Nephron progenitor cell (in vitro differentiated cells): Measurements from ENCODE around the gene MEN1.

ENCODE experiments used
- DNase-seq: peaks from one replicate; pipeline ENCODE4 v3.0.0; 2021
- H3K27ac Mint-ChIP-seq: 2 replicates; pipeline ENCODE4 v1.8.0; 2021; ENCODE audit warnings: mild to moderate bottlenecking, moderate library complexity, mixed read lengths
- H3K27me3 Mint-ChIP-seq: 2 replicates; pipeline ENCODE4 v1.8.0; 2021; ENCODE audit warnings: mild to moderate bottlenecking, low read depth, mixed read lengths; ENCODE audit not compliant: poor library complexity
- H3K36me3 Mint-ChIP-seq: 2 replicates; pipeline ENCODE4 v1.8.0; 2021; ENCODE audit warnings: low read depth, mixed read lengths
- H3K4me1 Mint-ChIP-seq: 2 replicates; pipeline ENCODE4 v1.8.0; 2021; ENCODE audit warnings: mixed read lengths
- H3K4me3 Mint-ChIP-seq: 2 replicates; pipeline ENCODE4 v1.8.0; 2021; ENCODE audit warnings: mild to moderate bottlenecking, moderate library complexity, mixed read lengths
- H3K9me3 Mint-ChIP-seq: 2 replicates; pipeline ENCODE4 v1.8.0; 2021; ENCODE audit warnings: mild to moderate bottlenecking, moderate library complexity, mixed read lengths
- CTCF ChIP-seq: fragments of 200-600 bp; sonication (generic); IDR thresholded peaks from 2 replicates; pipeline ENCODE4 v1.5.0; 2021; ENCODE audit warnings: antibody characterized with exemption

The MEN1 gene

GRCh38 chr11:64765291-64765850, 45.0 kb downstream of the MEN1 start:
- peak; percentile 23 for TF ChIP-seq CTCF
- peak; percentile 33 for DNase-seq
- Mint-ChIP-seq H3K27me3 (peaks cover 3% of the 10 kb centered on the region), H3K36me3 (peaks cover 63% of the 10 kb centered on the region), H3K4me1 (peaks cover 89% of the 10 kb centered on the region), H3K9me3 (no peaks in the 10 kb centered on the region), H3K4me3 (peak overlapping the region; percentile 44), H3K27ac (peak overlapping the region; percentile 64)

GRCh38 chr11:64764753-64765152, 45.6 kb downstream of the MEN1 start:
- peak overlapping the region; percentile 44 for H3K4me3 Mint-ChIP-seq
- peaks cover 94% of the 10 kb centered on the region for H3K4me1 Mint-ChIP-seq
- H3K9me3 Mint-ChIP-seq = no peaks in the 10 kb centered on the region
- no peak for DNase-seq
- H3K27me3 Mint-ChIP-seq = peaks cover 3% of the 10 kb centered on the region
- no peak for TF ChIP-seq CTCF
- peak overlapping the region; percentile 46 for H3K27ac Mint-ChIP-seq
- H3K36me3 Mint-ChIP-seq = peaks cover 57% of the 10 kb centered on the region

GRCh38 chr11:64764040-64764611, 46.2 kb downstream of the MEN1 start:
- Mint-ChIP-seq H3K4me3 (peak overlapping the region; percentile 44), H3K27ac (peak overlapping the region; percentile 46), H3K9me3 (no peaks in the 10 kb centered on the region), H3K27me3 (peaks cover 3% of the 10 kb centered on the region), H3K4me1 (peaks cover 94% of the 10 kb centered on the region), H3K36me3 (peaks cover 51% of the 10 kb centered on the region)
- no peak for TF ChIP-seq CTCF
- DNase-seq = no peak

- H3K36me3 Mint-ChIP-seq = peaks cover 46% of the 10 kb centered on the region
These were observed 46.8 kb downstream of the MEN1 start for GRCh38 chr11:64763526-64764039.

GRCh38 chr11:64762674-64763525, 47.5 kb downstream of the MEN1 start:
- Mint-ChIP-seq H3K4me3 (peak overlapping the region; percentile 68), H3K36me3 (peaks cover 39% of the 10 kb centered on the region), H3K4me1 (peaks cover 97% of the 10 kb centered on the region), H3K9me3 (no peaks in the 10 kb centered on the region), H3K27ac (peak overlapping the region; percentile 46), H3K27me3 (peaks cover 3% of the 10 kb centered on the region)
- peak; percentile 63 for DNase-seq
- no peak for TF ChIP-seq CTCF

More at GRCh38 chr11:64763526-64764039, 46.8 kb downstream of the MEN1 start:
- TF ChIP-seq CTCF = no peak
- Mint-ChIP-seq H3K27ac (peak overlapping the region; percentile 46), H3K4me1 (peaks cover 97% of the 10 kb centered on the region), H3K4me3 (peak overlapping the region; percentile 44), H3K27me3 (peaks cover 3% of the 10 kb centered on the region), H3K9me3 (no peaks in the 10 kb centered on the region)
- DNase-seq = peak; percentile 12
